UCSD-AML1 (cell line): Measurements from ENCODE around the gene HLF.
A peak's percentile ranks its signal among the peaks of the same experiment; 100 is the strongest.

Experiments used
- DNase-seq: peaks from one replicate; lab custom pipeline; 2025; ENCODE audit not compliant: unreplicated experiment; lab: John Stamatoyannopoulos, UW

Gene HLF

DNA sequence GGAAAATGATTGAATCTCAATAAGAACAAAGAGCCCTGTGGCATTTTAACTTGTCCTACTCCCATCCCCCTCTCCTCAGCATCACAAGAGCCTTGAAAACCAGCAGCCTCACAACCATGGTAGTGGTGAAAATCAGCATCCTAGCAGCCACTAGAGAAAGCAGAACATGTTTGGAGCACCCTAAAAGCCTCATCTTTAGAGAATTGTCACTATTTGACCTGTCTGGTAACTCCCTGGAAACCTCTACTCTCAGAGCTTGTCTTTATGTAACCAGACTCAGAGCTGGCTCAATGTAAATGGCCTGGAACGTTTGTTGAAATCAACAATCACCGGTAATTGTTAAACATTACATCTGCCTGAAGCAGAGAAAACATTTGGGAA, 86.1 kb downstream of the HLF start:
- DNase-seq = no peak

DNA sequence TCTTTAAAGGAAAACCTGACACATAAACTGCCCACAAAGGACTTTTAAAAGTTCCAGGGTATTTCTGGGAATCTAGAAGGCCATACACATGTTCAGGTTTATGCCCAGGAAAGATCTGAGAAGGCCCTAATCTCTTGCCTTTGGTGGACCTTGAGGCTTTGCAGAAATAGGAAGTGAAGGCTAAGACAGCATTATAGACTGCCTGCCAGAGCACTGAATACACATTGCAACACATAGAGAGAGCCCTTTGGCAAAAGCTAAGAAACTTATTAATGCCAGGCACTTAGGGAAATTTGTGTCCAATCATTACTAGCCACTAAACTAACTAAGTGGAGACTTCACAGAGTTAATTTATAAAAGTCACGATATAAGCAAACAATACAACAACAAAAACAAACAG, 86.5 kb downstream of the HLF start:
- DNase-seq = no peak

DNA sequence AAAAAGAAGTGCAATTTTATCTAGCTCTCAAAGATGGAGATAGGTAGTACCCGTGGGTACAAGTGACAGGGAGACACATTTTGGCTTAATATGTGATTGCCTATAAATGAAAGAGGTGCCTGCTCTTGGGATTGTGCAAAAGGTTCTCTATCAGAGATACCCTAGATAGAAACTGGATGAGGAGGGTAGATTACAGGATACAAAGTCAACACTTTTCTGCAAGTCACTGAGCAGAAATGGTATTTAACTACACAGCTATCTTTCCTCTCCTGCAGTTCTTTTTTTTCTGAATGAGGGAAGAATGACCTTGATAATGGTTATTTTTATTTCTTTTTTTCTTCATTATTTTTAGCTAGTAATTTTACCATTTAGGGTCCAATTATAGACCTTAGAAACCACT, 89.2 kb downstream of the HLF start:
- no peak for DNase-seq

DNA sequence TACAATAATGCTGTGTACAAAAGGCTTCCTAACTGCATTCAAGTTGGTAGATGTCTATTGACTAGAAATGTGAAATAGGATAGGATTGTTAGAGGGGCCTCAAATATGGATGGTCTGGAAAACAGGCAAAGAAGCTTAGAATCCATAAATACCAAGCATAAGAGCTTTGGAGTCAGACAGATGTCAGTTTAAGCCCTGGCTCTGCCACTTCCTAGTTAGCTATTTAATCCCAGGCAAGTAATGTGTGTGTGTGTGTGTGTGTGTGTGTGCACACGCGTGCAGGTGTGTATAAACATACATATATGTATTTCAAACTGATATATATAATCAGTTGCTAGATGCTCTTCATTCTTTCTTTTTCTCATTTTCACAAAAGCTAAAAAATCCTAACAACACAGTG, 90.2 kb downstream of the HLF start:
- no peak for DNase-seq

DNA sequence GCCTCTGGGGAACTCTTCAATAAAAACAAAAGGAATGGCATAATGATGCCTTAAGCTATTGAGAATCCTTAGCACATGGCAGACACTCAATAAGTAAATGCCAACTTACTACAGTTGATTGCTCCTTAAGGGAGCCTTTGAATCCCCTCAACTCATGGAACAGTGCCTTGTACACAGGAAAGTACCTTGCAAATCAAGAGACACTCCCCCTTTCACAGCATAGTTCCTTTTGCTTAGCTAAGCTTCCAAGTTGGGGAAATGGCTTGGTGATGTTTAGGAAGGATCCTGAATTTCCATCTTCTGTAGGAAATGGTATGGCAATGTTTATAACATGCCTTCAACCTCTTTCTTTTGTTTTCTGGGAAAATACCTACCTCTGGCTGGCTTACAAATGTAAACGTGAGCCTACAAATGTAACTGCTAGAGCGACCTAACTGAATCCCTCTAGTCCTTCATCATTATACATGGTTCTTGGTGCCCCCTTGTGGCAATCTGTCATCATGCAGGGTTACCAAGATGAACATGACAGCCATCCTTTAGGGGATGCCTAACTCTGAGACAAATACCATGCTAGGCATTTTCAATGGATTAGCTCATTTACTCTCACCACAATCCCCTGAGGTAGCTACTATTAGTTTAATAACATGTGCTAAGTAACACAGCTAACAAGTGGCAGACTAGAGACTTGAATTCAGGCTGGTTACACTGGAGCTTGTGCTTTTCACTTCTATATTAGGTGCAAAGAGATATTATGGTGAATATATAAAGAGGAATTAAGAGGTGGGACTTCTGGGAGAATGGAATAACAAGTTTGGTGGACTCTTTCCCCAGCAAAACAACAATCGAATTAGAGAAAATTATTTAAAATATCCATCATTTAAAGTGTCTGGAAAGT, 91.9 kb downstream of the HLF start:
- peak; percentile 40 for DNase-seq

DNA sequence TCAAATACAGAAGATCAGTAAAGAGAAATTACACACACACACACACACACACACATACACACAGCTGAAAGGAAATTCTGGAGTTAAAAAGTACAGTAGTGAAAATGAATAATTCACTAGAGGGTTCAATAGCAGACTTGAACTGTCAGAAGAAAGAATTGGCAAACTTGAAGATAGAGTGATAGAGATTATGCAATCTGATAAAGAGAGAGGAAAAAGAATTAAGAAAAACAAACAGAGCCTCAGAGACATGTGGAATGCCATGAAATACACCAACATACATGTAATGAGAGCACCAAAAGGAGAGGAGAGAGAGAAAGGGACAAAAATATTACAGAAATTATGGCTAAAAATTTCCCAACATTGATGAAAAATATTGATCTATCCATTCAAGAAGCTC, 96.2 kb downstream of the HLF start:
- DNase-seq = no peak

DNA sequence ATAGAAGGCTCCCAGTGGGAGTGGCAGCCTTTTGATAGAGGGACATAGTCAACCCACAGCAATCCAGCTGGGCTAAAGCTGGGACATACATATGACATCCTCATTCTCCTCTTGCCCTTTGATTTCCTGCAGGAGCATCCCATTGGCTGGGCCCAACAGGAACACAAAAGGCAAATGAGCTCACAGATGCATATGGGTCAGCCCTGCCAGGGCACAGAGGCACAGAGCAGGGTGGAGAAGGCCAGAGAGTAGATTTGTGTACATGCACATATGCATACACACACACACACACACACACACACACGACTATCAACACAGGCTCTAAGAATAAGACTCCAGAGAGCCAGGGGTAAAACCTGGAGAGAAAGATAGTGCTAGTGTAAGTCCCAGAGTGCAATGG, 98.3 kb downstream of the HLF start:
- DNase-seq = no peak

DNA sequence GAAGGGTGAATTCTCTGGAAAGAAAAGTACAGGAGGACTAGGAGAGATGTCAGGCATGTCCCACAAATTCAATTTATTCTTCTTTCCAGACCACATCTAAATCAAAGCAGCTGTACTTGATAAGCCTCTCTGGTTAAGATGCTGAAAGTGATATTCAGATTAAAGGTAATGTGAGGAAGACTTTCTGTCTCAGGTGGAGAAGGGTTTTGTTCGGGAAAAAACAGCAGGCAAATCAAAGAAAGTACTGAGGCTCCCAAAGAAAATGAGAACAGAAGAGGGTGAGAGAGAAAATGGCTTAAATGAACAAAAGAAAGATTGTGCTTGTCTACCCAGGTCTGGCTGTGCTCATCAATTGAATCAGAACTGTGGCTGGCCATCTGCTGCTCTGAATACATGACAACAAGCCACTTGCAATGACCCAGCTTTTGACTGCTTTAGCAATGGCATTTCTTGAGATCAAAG, 101.3 kb downstream of the HLF start:
- DNase-seq = no peak

DNA sequence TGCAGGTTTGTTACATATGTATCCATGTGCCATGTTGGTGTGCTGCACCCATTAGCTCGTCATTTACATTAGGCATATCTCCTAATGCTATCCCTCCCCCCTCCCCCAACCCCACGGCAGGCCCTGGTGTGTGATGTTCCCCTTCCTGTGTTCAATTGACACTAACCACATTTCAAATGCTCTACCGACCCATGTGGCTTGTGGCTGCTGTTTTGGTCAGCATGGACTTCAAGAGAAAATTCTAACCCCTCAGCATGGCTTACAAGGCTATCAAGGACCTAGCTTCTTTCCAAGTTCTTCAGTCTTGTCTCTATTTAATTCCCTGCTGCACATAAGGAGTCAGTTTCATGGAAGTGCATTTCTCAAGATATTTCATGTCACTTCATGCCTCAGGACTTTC, 103.9 kb downstream of the HLF start:
- no peak for DNase-seq
